K562 (cell line): ENCODE results near the gene DNAH3. TPM values are rescaled to one million over a fixed set of nuclear protein-coding genes. Genes with fewer than 3 reads are reported as not detected.

Source experiments
- ATAC-seq: fragments of 200-7000 bp; cut with Tn5 transposase; 3 replicates; pipeline ENCODE4 v1.9.1; 2020; ENCODE audit warnings: moderate library complexity
- BruUV-seq: library from RNA; stranded (reverse); fragments of 400-500 nt; replicated peaks from 2 replicates; lab custom pipeline; 2021; lab: Mats Ljungman, UMichigan
- CTCF ChIA-PET: fragments of 300-600 bp; formaldehyde crosslinking; extraction: SDS; loops from one replicate; lab custom pipeline; 2021; ENCODE audit warnings: low intra/inter-chr PET ratio; lab: Yijun Ruan, JAX
- POLR2A ChIA-PET: fragments of 300-600, 350-650 bp; sonication (Branson Sonifier 250); formaldehyde crosslinking; extraction: SDS; loops from one replicate; lab custom pipeline; 2021; ENCODE audit warnings: antibody characterized with exemption, inconsistent platforms; lab: Yijun Ruan, JAX
- DNase-seq, 4 experiments: peaks; one replicate each; pipeline versions ENCODE4 v3.0.0 to v3.0.0-alpha.2; 2011 to 2018; ENCODE audit warnings: low spot score in 3 of 4, mixed read lengths in 3 of 4; ENCODE audit errors: extremely low read depth in 1 of 4
- FAIRE-seq: peaks from 2 replicates; lab custom pipeline; 2011; peaks lifted over from hg19 to GRCh38; lab: Jason Lieb, UNC
- H2AFZ ChIP-seq: 2 replicates; pipeline ENCODE4 v1.6.0; 2011; ENCODE audit warnings: low read depth, low read length, control low read depth, inconsistent platforms
- H3K27ac ChIP-seq: fragments of 200-600 bp; 3 replicates; pipeline ENCODE4 v1.8.0; 2011; ENCODE audit warnings: low read depth, mild to moderate bottlenecking, control low read depth, inconsistent platforms, low read length, moderate library complexity, mixed read lengths; ENCODE audit errors: extremely low read depth
- H3K27me3 ChIP-seq, 2 experiments: fragments of 300-600 bp in 1 of 2; 2 replicates in 1 of 2; 3 replicates in 1 of 2; pipeline versions ENCODE4 v1.6.0 to v1.8.0; 2011; ENCODE audit warnings: inconsistent platforms in 2 of 2, low read length in 2 of 2, mild to moderate bottlenecking in 1 of 2, mixed read lengths in 1 of 2, moderate library complexity in 1 of 2; ENCODE audit not compliant: control insufficient read depth in 2 of 2, insufficient read depth in 2 of 2
- H3K36me3 ChIP-seq: fragments of 300-600 bp; 3 replicates; pipeline ENCODE4 v1.8.0; 2011; ENCODE audit warnings: mild to moderate bottlenecking, low read length, inconsistent platforms; ENCODE audit not compliant: control insufficient read depth, insufficient read depth
- H3K4me1 ChIP-seq, 2 experiments: fragments of 200-600 bp in 1 of 2; replicated peaks in 1 of 2; 2 replicates in 1 of 2; 3 replicates in 1 of 2; pipeline versions ENCODE4 v1.5.1 to v1.8.0; 2011; ENCODE audit warnings: inconsistent platforms in 2 of 2, low read length in 2 of 2, mild to moderate bottlenecking in 1 of 2, mixed read lengths in 1 of 2, moderate library complexity in 1 of 2; ENCODE audit not compliant: control insufficient read depth in 2 of 2, insufficient read depth in 2 of 2
- H3K4me2 ChIP-seq: 2 replicates; pipeline ENCODE4 v1.6.1; 2011; ENCODE audit warnings: low read length, control low read depth, inconsistent platforms, mixed read lengths; ENCODE audit not compliant: insufficient read depth
- H3K4me3 ChIP-seq: fragments of 200-600 bp; sonication (generic), shearing (Covaris generic); 2 replicates; pipeline ENCODE4 v1.5.1; 2016; ENCODE audit warnings: control low read depth, inconsistent platforms
- H3K79me2 ChIP-seq: fragments of 200-600 bp; 3 replicates; pipeline ENCODE4 v1.8.0; 2011; ENCODE audit warnings: low read length, inconsistent platforms; ENCODE audit not compliant: control insufficient read depth, insufficient read depth
- H3K9ac ChIP-seq, 2 experiments: 2 replicates each; pipeline versions ENCODE4 v1.6.0 to v1.6.1; 2011; ENCODE audit warnings: low read depth in 2 of 2, low read length in 2 of 2, control low read depth in 1 of 2, inconsistent platforms in 1 of 2, mild to moderate bottlenecking in 1 of 2, mixed read lengths in 1 of 2; ENCODE audit not compliant: insufficient read depth in 1 of 2
- H3K9me1 ChIP-seq: one replicate; pipeline ENCODE4 v1.6.0; 2011; ENCODE audit warnings: inconsistent platforms, mild to moderate bottlenecking, low read length, moderate library complexity; ENCODE audit not compliant: control insufficient read depth, insufficient read depth
- H3K9me3 ChIP-seq: replicated peaks from 2 replicates; pipeline ENCODE4 v1.5.1; 2011; ENCODE audit warnings: low read depth, low read length, inconsistent platforms; ENCODE audit not compliant: control insufficient read depth, insufficient read depth
- H4K20me1 ChIP-seq: replicated peaks from 2 replicates; pipeline ENCODE4 v1.6.1; 2011; ENCODE audit warnings: low read length, inconsistent platforms, mixed read lengths; ENCODE audit not compliant: control insufficient read depth, insufficient read depth
- ATF3 ChIP-seq, 2 experiments: fragments of 450-650 bp in 1 of 2; sonication (generic) in 1 of 2; formaldehyde crosslinking in 1 of 2; IDR thresholded peaks in 1 of 2; conservative IDR thresholded peaks in 1 of 2; 2 replicates each; pipeline versions ENCODE4 v1.6.1 to v1.8.1; 2016 to 2023; ENCODE audit warnings: mild to moderate bottlenecking in 2 of 2, moderate library complexity in 2 of 2, inconsistent platforms in 1 of 2, missing genetic modification reagents in 1 of 2
- CEBPG ChIP-seq, 3 experiments: fragments of 200-800 bp in 1 of 3; sonication (Bioruptor generic) in 1 of 3; sonication (generic) in 1 of 3; formaldehyde crosslinking in 1 of 3; IDR thresholded peaks in 2 of 3; conservative IDR thresholded peaks in 1 of 3; 2 replicates each; pipeline versions ENCODE4 v1.6.1 to v1.8.0; 2016 to 2022; ENCODE audit warnings: missing compliant biosample characterization in 2 of 3, missing genetic modification characterization in 2 of 3, mild to moderate bottlenecking in 1 of 3, missing genetic modification reagents in 1 of 3
- CREM ChIP-seq: IDR thresholded peaks from 2 replicates; pipeline ENCODE4 v1.6.1; 2014; ENCODE audit warnings: antibody characterized with exemption, low read depth
- HDGF ChIP-seq: fragments of 450-650 bp; IDR thresholded peaks from 2 replicates; pipeline ENCODE4 v1.6.1; 2016
- HMGN3 ChIP-seq: IDR thresholded peaks from 2 replicates; pipeline ENCODE4 v1.6.1; 2011; ENCODE audit warnings: borderline replicate concordance, low read depth, mild to moderate bottlenecking, mixed read lengths, low read length; ENCODE audit not compliant: insufficient read length; ENCODE audit errors: extremely low read depth
- KAT2B ChIP-seq: IDR thresholded peaks from one replicate; pipeline ENCODE4 v1.6.1; 2012; ENCODE audit warnings: low read depth, mild to moderate bottlenecking, control low read depth, inconsistent platforms, low read length, moderate library complexity
- MAZ ChIP-seq, 2 experiments: fragments of 450-650 bp in 1 of 2; sonication (generic) in 1 of 2; formaldehyde crosslinking; IDR thresholded peaks in 1 of 2; conservative IDR thresholded peaks in 1 of 2; 2 replicates each; pipeline versions ENCODE4 v1.4.0 to v1.5.0; 2020; ENCODE audit warnings: mild to moderate bottlenecking in 1 of 2, missing genetic modification reagents in 1 of 2
- MNT ChIP-seq, 2 experiments: fragments of 450-650 bp; conservative IDR thresholded peaks; 2 replicates each; pipeline ENCODE4 v1.6.1; 2017; ENCODE audit warnings: mild to moderate bottlenecking in 2 of 2, moderate library complexity in 2 of 2
- STAG1 ChIP-seq: sonication (generic); formaldehyde crosslinking; IDR thresholded peaks from 2 replicates; pipeline ENCODE4 v1.5.0; 2020; ENCODE audit warnings: missing genetic modification reagents, borderline replicate concordance
- YY1 ChIP-seq, 3 experiments: IDR thresholded peaks; 2 replicates each; pipeline ENCODE4 v1.6.1; 2011; ENCODE audit warnings: low read length in 2 of 3, mild to moderate bottlenecking in 2 of 3, moderate library complexity in 2 of 3, borderline replicate concordance in 1 of 3, control low read depth in 1 of 3, low read depth in 1 of 3; ENCODE audit not compliant: insufficient read depth in 3 of 3, insufficient replicate concordance in 2 of 3, control insufficient read depth in 1 of 3, insufficient read length in 1 of 3; ENCODE audit errors: extremely low read depth in 1 of 3
- ZBTB2 ChIP-seq: fragments of 450-650 bp; IDR thresholded peaks from 2 replicates; pipeline ENCODE4 v1.6.1; 2016; ENCODE audit warnings: antibody characterized with exemption
- ZFP1 ChIP-seq: fragments of 450-650 bp; formaldehyde crosslinking; IDR thresholded peaks from 2 replicates; pipeline ENCODE4 v1.4.0; 2020; ENCODE audit warnings: mild to moderate bottlenecking, mixed read lengths
- ZNF212 ChIP-seq: fragments of 450-650 bp; formaldehyde crosslinking; IDR thresholded peaks from 2 replicates; pipeline ENCODE4 v1.4.0; 2020; ENCODE audit warnings: mild to moderate bottlenecking
- ZNF785 ChIP-seq: fragments of 250-450 bp; sonication (Bioruptor Pico); IDR thresholded peaks from 2 replicates; pipeline ENCODE4 v1.4.0; 2020; ENCODE audit warnings: mild to moderate bottlenecking
- WGBS: fragments of 100-300 bp; shearing (Covaris generic); methylation state at CpG from one replicate; pipeline ENCODE4 v1.1.6; 2016; ENCODE audit warnings: low coverage, mixed read lengths; ENCODE audit not compliant: insufficient coverage; ENCODE audit errors: missing lambda C conversion rate; 5-methylcytosine and 5-hydroxymethylcytosine counted together
- in situ Hi-C: fragments of 300-500 bp; cut with MboI; formaldehyde crosslinking; loops from 4 replicates; pipeline ENCODE4 v1.15.0; 2018; ENCODE audit warnings: inconsistent platforms, mixed read lengths
- intact Hi-C: fragments of 100-400 bp; cut with micrococcal nuclease; formaldehyde crosslinking; loops from 2 replicates; pipeline ENCODE4 v1.14.2; 2022
- polyA plus RNA-seq, 8 experiments: library from polyadenylated mRNA; depleted of rRNA in 4 of 8; stranded (reverse) in 5 of 8; unstranded in 3 of 8; fragments of >200 nt; fragmentation: Nextera tagmentation in 2 of 8; fragmentation: Illumina TruSeq in 1 of 8; extraction: Ambion mirVana in 2 of 8; extraction: Trizol in 1 of 8; gene quantifications; 2 replicates each; pipeline versions ENCODE4 v1.2.1 to v1.2.3, GENCODE V29; 2011 to 2014; ENCODE audit warnings: inconsistent platforms in 1 of 8, missing spikeins in 1 of 8
- total RNA-seq, 7 experiments: library from RNA; depleted of rRNA in 6 of 7; stranded (reverse); fragments of >200 nt in 6 of 7; fragmentation: Illumina TruSeq in 2 of 7; extraction: Trizol in 2 of 7; gene quantifications; 2 replicates each; pipeline versions ENCODE4 v1.2.1 to v1.2.3, GENCODE V29; 2011 to 2021; ENCODE audit warnings: low replicate concordance in 1 of 7

The DNAH3 gene
- total and polyA plus RNA-seq, 9 of the 15 experiments (the other 6 are each of a cell fraction or from before 2014, with no cell fraction given) = 0.32 to 0.84 (median 0.44) TPM

- TF ChIP-seq YY1 (IDR thresholded peaks at IDR 0.05; ENCODE audit: borderline replicate concordance in 1 of 3, control insufficient read depth in 1 of 3, extremely low read depth in 1 of 3, insufficient read depth in 3 of 3, insufficient read length in 1 of 3, insufficient replicate concordance in 2 of 3, low read depth in 1 of 3, low read length in 2 of 3) = peak in 1 of 3 experiments; percentile 46
- peak in 1 of 2 experiments; percentile 33; a peak in 1 of 4 replicates for TF ChIP-seq MNT (conservative IDR thresholded peaks at IDR 0.05)
These were observed 102.3 kb downstream of the DNAH3 start (continued) for GRCh38 chr16:21048091-21048912.

GRCh38 chr16:21038197-21038596, 112.4 kb downstream of the DNAH3 start:
- WGBS = 4% methylated on average over 7 of the region's 7 CpGs
- no peaks in the 10 kb centered on the region for H3K9me3 ChIP-seq
- BruUV-seq = no TSS peak
- ChIA-PET CTCF (no interaction called here), POLR2A (no interaction called here)
- H3K27ac ChIP-seq = no peak overlapping the region
- DNase-seq = no peak
- intact Hi-C loops (no loop called here), in situ Hi-C loops (no loop called here)
- H3K27me3 ChIP-seq = peaks cover 3 to 27% of the 10 kb centered on the region in 2 experiments; a peak in 4 of 5 replicates
- no peaks in the 10 kb centered on the region for H3K4me1 ChIP-seq
- no peaks in the 10 kb centered on the region for H3K79me2 ChIP-seq
- no peak overlapping the region for H3K4me3 ChIP-seq
- ATAC-seq = no peak
- no peak overlapping the region for H3K4me2 ChIP-seq
- no peak for FAIRE-seq
- H3K9ac ChIP-seq = no peak overlapping the region
- H2AFZ ChIP-seq = no peak overlapping the region
- no peaks in the 10 kb centered on the region for H4K20me1 ChIP-seq
- no peaks in the 10 kb centered on the region for H3K9me1 ChIP-seq
- H3K36me3 ChIP-seq = no peaks in the 10 kb centered on the region
- TF ChIP-seq CREM (no peak), HDGF (no peak), HMGN3 (no peak), ZNF212 (CRISPR knock-in tag) (no peak), ZFP1 (CRISPR knock-in tag) (no peak), MAZ (CRISPR knock-in tag; conservative IDR thresholded peaks at IDR 0.05 in 1 of 2, IDR thresholded peaks at IDR 0.05 in 1 of 2) (no peak), ZNF785 (CRISPR knock-in tag) (no peak), KAT2B (no peak), STAG1 (CRISPR knock-in tag) (no peak), CEBPG (CRISPR knock-in tag; IDR thresholded peaks at IDR 0.05) (no peak), CEBPG (tag; conservative IDR thresholded peaks at IDR 0.05 in 1 of 2, IDR thresholded peaks at IDR 0.05 in 1 of 2) (peak; percentile 24 to 48; a peak in 1 of 4 replicates), ATF3 (IDR thresholded peaks at IDR 0.05) (peak; percentile 59), ATF3 (CRISPR knock-in tag; conservative IDR thresholded peaks at IDR 0.05) (no peak), ZBTB2 (no peak)
